Measurements from ENCODE around the gene AAGAB.

GRCh38 chr15:67189326-67190051, 65.0 kb downstream of the AAGAB start:
- TF ChIP-seq POLR2AphosphoS5 (IDR thresholded peaks at IDR 0.05) (no peak), POLR2A (IDR thresholded peaks at IDR 0.05) (no peak)

All from stomach (tissue), 4 donors.